Heart right ventricle (tissue), 16 donors: Measurements from ENCODE around the gene ZMYM5. TPM values are rescaled to one million over a fixed set of nuclear protein-coding genes. Genes with fewer than 3 reads are reported as not detected.

ENCODE experiments used
- ATAC-seq, 8 donors: fragments of 200-7000 bp; cut with Tn5 transposase; one replicate each; pipeline ENCODE4 v1.9.1; 2020; ENCODE audit warnings: mild to moderate bottlenecking in 8 of 8, moderate library complexity in 8 of 8, moderate number of reproducible peaks in 1 of 8
- DNase-seq, 2 donors: peaks; one replicate each; pipeline ENCODE4 v3.0.0-alpha.2; 2020
- H3K27ac ChIP-seq, 10 donors: fragments of 200-600 bp; sonication (generic) in 2 of 10; one replicate each; pipeline versions ENCODE4 v1.5.0 to v1.8.0; 2020 to 2022; ENCODE audit warnings: mild to moderate bottlenecking in 3 of 10
- H3K27me3 ChIP-seq, 7 donors: fragments of 200-600 bp; one replicate each; pipeline ENCODE4 v1.8.0; 2021 to 2022; ENCODE audit warnings: mild to moderate bottlenecking in 2 of 7
- H3K36me3 ChIP-seq, 9 donors: fragments of 200-600 bp; sonication (generic) in 1 of 9; one replicate each; pipeline versions ENCODE4 v1.5.0 to v1.8.0; 2020 to 2022; ENCODE audit warnings: mild to moderate bottlenecking in 2 of 9
- H3K4me1 ChIP-seq, 9 donors: fragments of 200-600 bp; sonication (generic) in 1 of 9; one replicate each; pipeline versions ENCODE4 v1.5.0 to v1.8.0; 2020 to 2022; ENCODE audit warnings: mild to moderate bottlenecking in 4 of 9
- H3K4me3 ChIP-seq, 10 donors: fragments of 200-600 bp; sonication (generic) in 2 of 10; one replicate each; pipeline versions ENCODE4 v1.5.0 to v1.8.0; 2020 to 2022; ENCODE audit warnings: mild to moderate bottlenecking in 7 of 10, moderate library complexity in 2 of 10
- H3K9me3 ChIP-seq, 11 donors: fragments of 200-600 bp in 10 of 11; sonication (generic) in 2 of 11; one replicate each; pipeline versions ENCODE4 v1.5.0 to v1.8.0; 2013 to 2022; ENCODE audit warnings: mild to moderate bottlenecking in 2 of 11, control low read depth in 1 of 11, moderate library complexity in 1 of 11
- WGBS, 2 donors: extraction: QIAGEN DNeasy Blood & Tissue Kit; methylation state at CpG; one replicate each; pipeline ENCODE4 v1.1.7; 2013; ENCODE audit warnings: inconsistent platforms in 1 of 2; 5-methylcytosine and 5-hydroxymethylcytosine counted together
- intact Hi-C, 10 donors: fragments of 100-400 bp; cut with DNase I; formaldehyde crosslinking; loops; one replicate each; pipeline versions ENCODE4 v1.11.1 to v1.14.2; 2022
- polyA plus RNA-seq, 2 donors: library from polyadenylated mRNA; stranded (reverse); fragments of 200-250 nt; gene quantifications; one replicate each; pipeline ENCODE4 v1.2.3, GENCODE V29; 2013
- total RNA-seq, 10 donors: library from RNA; stranded (reverse); fragmentation: NEBNext Ultra II Directional in 3 of 10; extraction: Animal tissue kit (Norgen Biotek cat#: 25700) in 3 of 10; gene quantifications; one replicate each; pipeline versions ENCODE4 v1.2.1 to v1.2.4, GENCODE V29; 2021 to 2023
- TF ChIP-seq, protein P1 (sequence below), 9 donors: fragments of 200-600 bp; sonication (generic) in 2 of 9; IDR thresholded peaks; one replicate each; pipeline versions ENCODE4 v1.5.0 to v1.8.0; 2021 to 2022; ENCODE audit warnings: antibody characterized with exemption in 9 of 9, mild to moderate bottlenecking in 5 of 9, moderate library complexity in 1 of 9
- donor health status: Arrhythmogenic right ventricular cardiomyopathy.
- donor health status: ischemic (EF 13 %, LVEDD 7.1; RV severe dilation, severe dysfunction).
- donor health status: healthy with polysubstance abuse.
- donor health status: DM: no; HTN: yes; CAD: no.
- donor health status: DM: no; HTN: no; CAD: no.
- donor health status: ischemic (EF 25% LVEDD 6.9; RV normal size, moderate dysfunction).
- donor health status: ischemic (EF 25% LVEDD 5.7; RV mildly dilated, moderate dysfunction).
- donor health status: healthy.
- donor health status: DM: yes; HTN: yes; CAD: no.
- donor health status: Ischemic cardiomyopathy.
- donor health status: ischemic (EF 35%, LVEDD 5.7; RV mildly dilated, moderate dysfunction).
- donor health status: nonischemic (EF 11% LVEDD 7.7; RV severe dilation, severe dysfunction).
- donor health status: DM: yes; HTN: yes; CAD: no.
- donor health status: PGD.
- donor health status: ischemic (EF 29% LVEDD 5.4; RV normal size, mild dysfunction).
- donor health status: nonischemic (EF 23%, LVEDD 6.1; RV moderate dilation, normal function).

The ZMYM5 gene
- total and polyA plus RNA-seq, 12 donors: 4.2 to 9.3 (median 7.7) TPM

DNA sequence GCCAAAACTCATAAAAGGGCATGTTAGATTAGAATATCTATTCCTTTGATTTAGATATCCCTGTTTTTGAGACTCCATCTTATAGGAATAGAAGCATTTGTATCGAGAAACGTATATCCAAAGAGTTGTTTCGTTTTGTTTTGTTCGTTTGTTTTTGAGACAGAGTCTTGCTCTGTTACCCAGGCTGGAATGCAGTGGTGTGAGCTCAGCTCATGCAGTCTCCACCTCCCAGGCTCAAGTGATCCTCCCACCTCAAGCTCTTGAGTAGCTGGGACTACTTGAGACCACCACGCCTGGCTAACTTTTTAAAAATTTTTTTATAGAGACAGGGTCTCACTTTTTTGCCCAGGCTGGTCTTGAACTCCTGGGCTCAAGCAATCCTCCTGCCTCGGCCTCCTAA lies 26.6 kb upstream of the ZMYM5 start:
- 85 to 86% methylated on average over 6 of the region's 6 CpGs for WGBS, 2 donors
- H3K4me3 ChIP-seq: no peak overlapping the region
- no peak for DNase-seq
- no peaks in the 10 kb centered on the region for H3K27me3 ChIP-seq
- no peak for ATAC-seq
- H3K36me3 ChIP-seq: no peaks in the 10 kb centered on the region
- intact Hi-C loops: no loop called here
- no peak overlapping the region for H3K27ac ChIP-seq
- H3K9me3 ChIP-seq: no peaks in the 10 kb centered on the region
- TF ChIP-seq, protein P1, sequence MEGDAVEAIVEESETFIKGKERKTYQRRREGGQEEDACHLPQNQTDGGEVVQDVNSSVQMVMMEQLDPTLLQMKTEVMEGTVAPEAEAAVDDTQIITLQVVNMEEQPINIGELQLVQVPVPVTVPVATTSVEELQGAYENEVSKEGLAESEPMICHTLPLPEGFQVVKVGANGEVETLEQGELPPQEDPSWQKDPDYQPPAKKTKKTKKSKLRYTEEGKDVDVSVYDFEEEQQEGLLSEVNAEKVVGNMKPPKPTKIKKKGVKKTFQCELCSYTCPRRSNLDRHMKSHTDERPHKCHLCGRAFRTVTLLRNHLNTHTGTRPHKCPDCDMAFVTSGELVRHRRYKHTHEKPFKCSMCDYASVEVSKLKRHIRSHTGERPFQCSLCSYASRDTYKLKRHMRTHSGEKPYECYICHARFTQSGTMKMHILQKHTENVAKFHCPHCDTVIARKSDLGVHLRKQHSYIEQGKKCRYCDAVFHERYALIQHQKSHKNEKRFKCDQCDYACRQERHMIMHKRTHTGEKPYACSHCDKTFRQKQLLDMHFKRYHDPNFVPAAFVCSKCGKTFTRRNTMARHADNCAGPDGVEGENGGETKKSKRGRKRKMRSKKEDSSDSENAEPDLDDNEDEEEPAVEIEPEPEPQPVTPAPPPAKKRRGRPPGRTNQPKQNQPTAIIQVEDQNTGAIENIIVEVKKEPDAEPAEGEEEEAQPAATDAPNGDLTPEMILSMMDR (IDR thresholded peaks at IDR 0.05): no peak
- no peaks in the 10 kb centered on the region for H3K4me1 ChIP-seq

DNA sequence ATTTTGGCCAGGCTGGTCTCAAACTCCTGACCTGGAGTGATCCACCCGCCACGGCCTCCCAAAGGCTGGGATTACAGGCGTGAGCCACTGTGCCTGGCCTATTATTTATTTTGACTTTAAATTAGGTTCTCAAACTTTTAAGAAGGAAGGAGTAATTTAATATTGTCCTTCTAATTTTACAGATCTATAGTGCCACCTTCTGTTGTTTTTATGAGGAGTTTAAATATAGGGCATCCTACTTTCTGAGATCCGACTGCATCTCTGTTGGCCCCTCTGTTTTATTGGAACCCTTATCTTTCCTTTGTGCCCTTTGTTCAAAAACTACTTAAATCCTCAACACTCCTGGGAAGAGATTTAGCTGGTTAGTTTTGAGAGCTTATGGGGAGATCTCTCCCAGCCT lies 25.4 kb upstream of the ZMYM5 start:
- 44 to 50% methylated on average over 4 of the region's 4 CpGs for WGBS, 2 donors
- no peak overlapping the region for H3K4me3 ChIP-seq
- no peaks in the 10 kb centered on the region for H3K27me3 ChIP-seq
- intact Hi-C loops: loop anchor here in 1 of 10 donors (5.0 kb wide), 1 partner anchor 301 kb away; no protein-coding TSS in a partner anchor
- ATAC-seq: no peak
- H3K9me3 ChIP-seq: no peaks in the 10 kb centered on the region
- TF ChIP-seq, protein P1 (IDR thresholded peaks at IDR 0.05): peak in 7 of 9 donors; percentile 12 to 44 (median 31)
- H3K27ac ChIP-seq: no peak overlapping the region
- no peaks in the 10 kb centered on the region for H3K36me3 ChIP-seq
- DNase-seq: no peak
- H3K4me1 ChIP-seq: no peaks in the 10 kb centered on the region

DNA sequence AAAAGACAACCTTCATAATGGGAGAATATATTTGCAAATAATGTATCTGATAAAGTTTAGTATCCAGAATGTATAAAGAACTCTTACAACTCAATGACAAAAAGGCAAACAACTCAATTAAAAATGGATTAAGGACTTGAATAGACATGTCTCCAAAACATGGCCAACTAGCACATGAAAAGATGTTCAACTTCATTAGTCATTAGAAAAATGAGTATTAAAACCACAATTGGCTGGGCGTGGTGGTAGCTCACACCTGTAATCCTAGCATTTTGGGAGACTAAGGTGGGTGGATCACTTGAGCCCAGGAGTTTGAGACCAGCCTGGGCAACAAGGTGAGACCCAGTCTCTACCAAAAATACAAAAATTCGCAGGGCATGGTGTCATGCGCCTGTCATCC lies 18.8 kb upstream of the ZMYM5 start:
- TF ChIP-seq, protein P1 (IDR thresholded peaks at IDR 0.05): no peak
- Histone ChIP-seq H3K4me3 (no peak overlapping the region), H3K27ac (no peak overlapping the region), H3K36me3 (no peaks in the 10 kb centered on the region), H3K27me3 (no peaks in the 10 kb centered on the region), H3K4me1 (no peaks in the 10 kb centered on the region), H3K9me3 (no peaks in the 10 kb centered on the region)
- intact Hi-C loops: no loop called here
- ATAC-seq (no peak), DNase-seq (no peak)
- WGBS, 2 donors: 93 to 95% methylated on average over 3 of the region's 3 CpGs

DNA sequence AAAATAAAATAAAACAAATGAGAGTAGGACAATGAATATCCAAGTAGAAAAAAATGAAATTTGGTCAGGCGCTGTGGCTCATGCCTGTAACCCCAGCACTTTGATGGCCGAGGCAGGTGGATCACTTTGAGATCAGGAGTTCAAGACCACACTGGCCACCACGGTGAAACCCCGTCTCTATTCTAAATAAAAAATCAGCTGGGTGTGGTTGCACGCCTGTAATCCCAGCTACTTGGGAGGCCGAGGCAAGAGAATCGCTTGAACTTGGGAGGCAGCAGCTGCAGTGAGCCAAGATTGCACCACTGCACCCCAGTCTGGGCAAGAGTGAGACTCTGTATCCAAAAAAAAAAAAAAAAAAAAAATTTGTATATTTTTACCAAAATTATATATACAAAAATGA lies 18.2 kb upstream of the ZMYM5 start:
- Histone ChIP-seq H3K27me3 (no peaks in the 10 kb centered on the region), H3K4me3 (no peak overlapping the region), H3K4me1 (no peaks in the 10 kb centered on the region), H3K36me3 (no peaks in the 10 kb centered on the region), H3K9me3 (no peaks in the 10 kb centered on the region), H3K27ac (no peak overlapping the region)
- ATAC-seq (no peak), DNase-seq (no peak)
- TF ChIP-seq, protein P1 (IDR thresholded peaks at IDR 0.05): no peak
- intact Hi-C loops: no loop called here
- WGBS, 2 donors: 95 to 96% methylated on average over 7 of the region's 7 CpGs
